Measurements from ENCODE around the gene MTURN. TPM values are rescaled to one million over a fixed set of nuclear protein-coding genes. Genes with fewer than 3 reads are reported as not detected.
A peak's percentile ranks its signal among the peaks of the same experiment; 100 is the strongest.

MTURN gene
- polyA plus RNA-seq, 3 donors = 5.9 to 7.9 (median 7.5) TPM

DNA sequence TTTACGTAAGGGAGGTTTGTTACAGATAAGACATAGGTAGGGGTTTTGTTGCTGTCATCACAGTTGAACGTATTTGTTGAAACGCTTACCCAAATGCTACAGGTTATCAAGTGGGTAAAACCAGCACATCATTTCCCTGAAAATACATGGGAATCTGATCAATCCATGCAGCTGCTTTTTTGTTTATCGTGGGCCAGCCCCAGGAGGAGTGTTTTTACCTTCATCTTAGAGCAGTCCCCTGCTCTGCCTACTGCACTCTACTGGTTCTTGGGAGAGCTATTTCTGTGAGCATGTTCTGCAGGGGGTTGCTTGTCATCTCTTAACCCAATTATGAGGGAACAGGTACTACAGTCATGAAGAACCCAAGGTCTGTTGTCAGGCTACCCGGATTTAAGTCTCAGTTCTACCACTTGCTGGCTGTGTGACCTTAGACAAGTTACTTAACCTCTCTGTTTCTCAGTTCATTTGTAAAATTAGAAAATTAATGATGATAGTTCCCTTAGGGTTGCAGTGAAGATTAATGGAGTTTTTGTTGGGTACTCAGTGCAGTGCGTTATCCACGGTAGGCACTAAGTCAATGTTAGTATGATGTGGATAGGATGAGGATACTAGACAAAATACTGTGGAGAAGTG, 15.0 kb downstream of the MTURN start:
- Mint-ChIP-seq H3K9me3 (no peaks in the 10 kb centered on the region), H3K27me3 (ENCODE audit: low read depth in 3 of 3) (no peaks in the 10 kb centered on the region), H3K4me3 (no peak overlapping the region), H3K27ac (no peak overlapping the region), H3K4me1 (peaks cover 7% of the 10 kb centered on the region), H3K36me3 (peaks cover 4 to 8% of the 10 kb centered on the region in 2 donors)
- Histone ChIP-seq H2AFZ (ENCODE audit: insufficient read depth, low read depth, low read length, poor library complexity, severe bottlenecking) (peak overlapping the region; percentile 63), H3K36me3 (replicated peaks in 1 of 2; ENCODE audit: control insufficient read depth in 1 of 2, insufficient read depth in 2 of 2, low read length in 2 of 2) (no peaks in the 10 kb centered on the region), H3K27me3 (ENCODE audit: control insufficient read depth in 2 of 2, insufficient read depth in 2 of 2, low read length in 2 of 2) (no peaks in the 10 kb centered on the region), H3K4me2 (replicated peaks; ENCODE audit: extremely low read depth, low read length, poor library complexity, severe bottlenecking) (no peak overlapping the region), H3K79me2 (ENCODE audit: insufficient read depth, low read length) (no peaks in the 10 kb centered on the region), H4K20me1 (ENCODE audit: insufficient read depth, low read length) (no peaks in the 10 kb centered on the region), H3K4me1 (ENCODE audit: control insufficient read depth in 1 of 2, insufficient read depth in 2 of 2, low read length in 2 of 2) (peaks cover 12% of the 10 kb centered on the region in 2 donors), H3K27ac (ENCODE audit: low read depth in 1 of 2, low read length in 2 of 2) (no peak overlapping the region), H3K4me3 (replicated peaks in 1 of 3; ENCODE audit: low read depth in 2 of 3, low read length in 3 of 3) (no peak overlapping the region), H3K9me3 (replicated peaks in 1 of 2; ENCODE audit: control insufficient read depth in 1 of 2, insufficient read depth in 1 of 2, low read length in 2 of 2) (no peaks in the 10 kb centered on the region), H3K9ac (ENCODE audit: insufficient read depth, low read length, poor library complexity, severe bottlenecking) (no peak overlapping the region)
- 96% methylated on average over 5 of the region's 7 CpGs for WGBS (ENCODE audit: insufficient coverage)
- TF ChIP-seq, protein P1, sequence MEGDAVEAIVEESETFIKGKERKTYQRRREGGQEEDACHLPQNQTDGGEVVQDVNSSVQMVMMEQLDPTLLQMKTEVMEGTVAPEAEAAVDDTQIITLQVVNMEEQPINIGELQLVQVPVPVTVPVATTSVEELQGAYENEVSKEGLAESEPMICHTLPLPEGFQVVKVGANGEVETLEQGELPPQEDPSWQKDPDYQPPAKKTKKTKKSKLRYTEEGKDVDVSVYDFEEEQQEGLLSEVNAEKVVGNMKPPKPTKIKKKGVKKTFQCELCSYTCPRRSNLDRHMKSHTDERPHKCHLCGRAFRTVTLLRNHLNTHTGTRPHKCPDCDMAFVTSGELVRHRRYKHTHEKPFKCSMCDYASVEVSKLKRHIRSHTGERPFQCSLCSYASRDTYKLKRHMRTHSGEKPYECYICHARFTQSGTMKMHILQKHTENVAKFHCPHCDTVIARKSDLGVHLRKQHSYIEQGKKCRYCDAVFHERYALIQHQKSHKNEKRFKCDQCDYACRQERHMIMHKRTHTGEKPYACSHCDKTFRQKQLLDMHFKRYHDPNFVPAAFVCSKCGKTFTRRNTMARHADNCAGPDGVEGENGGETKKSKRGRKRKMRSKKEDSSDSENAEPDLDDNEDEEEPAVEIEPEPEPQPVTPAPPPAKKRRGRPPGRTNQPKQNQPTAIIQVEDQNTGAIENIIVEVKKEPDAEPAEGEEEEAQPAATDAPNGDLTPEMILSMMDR (IDR thresholded peaks at IDR 0.05) = no peak
- intact Hi-C loops (cut with micrococcal nuclease) = no loop called here
- no peak for DNase-seq

DNA sequence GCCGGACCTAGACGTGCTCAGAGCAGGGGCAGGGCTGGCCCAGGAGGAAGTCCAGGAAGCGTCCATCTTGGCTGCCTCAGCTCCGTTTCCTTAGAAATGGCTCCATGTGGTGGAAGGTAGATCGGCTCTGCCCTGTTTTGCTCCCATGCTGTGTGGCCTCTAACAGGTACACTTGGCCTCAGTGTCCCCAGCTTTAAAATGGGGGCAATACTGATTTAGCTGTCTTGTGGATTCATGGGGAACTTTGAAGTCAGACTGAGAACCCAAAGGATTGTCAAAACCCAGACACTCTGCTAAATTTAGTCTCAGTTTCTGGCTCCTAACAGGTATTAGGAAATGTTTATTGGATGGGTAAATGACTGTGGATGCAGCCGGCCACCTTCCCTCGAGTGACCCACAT, 15.9 kb downstream of the MTURN start:
- Histone ChIP-seq H3K27me3 (ENCODE audit: control insufficient read depth in 2 of 2, insufficient read depth in 2 of 2, low read length in 2 of 2) (no peaks in the 10 kb centered on the region), H3K9me3 (replicated peaks in 1 of 2; ENCODE audit: control insufficient read depth in 1 of 2, insufficient read depth in 1 of 2, low read length in 2 of 2) (no peaks in the 10 kb centered on the region), H3K4me1 (ENCODE audit: control insufficient read depth in 1 of 2, insufficient read depth in 2 of 2, low read length in 2 of 2) (peaks cover 12% of the 10 kb centered on the region in 2 donors), H4K20me1 (ENCODE audit: insufficient read depth, low read length) (no peaks in the 10 kb centered on the region), H3K4me3 (replicated peaks in 1 of 3; ENCODE audit: low read depth in 2 of 3, low read length in 3 of 3) (no peak overlapping the region), H3K9ac (ENCODE audit: insufficient read depth, low read length, poor library complexity, severe bottlenecking) (no peak overlapping the region), H3K27ac (ENCODE audit: low read depth in 1 of 2, low read length in 2 of 2) (no peak overlapping the region), H2AFZ (ENCODE audit: insufficient read depth, low read depth, low read length, poor library complexity, severe bottlenecking) (no peak overlapping the region), H3K4me2 (replicated peaks; ENCODE audit: extremely low read depth, low read length, poor library complexity, severe bottlenecking) (no peak overlapping the region), H3K79me2 (ENCODE audit: insufficient read depth, low read length) (no peaks in the 10 kb centered on the region), H3K36me3 (replicated peaks in 1 of 2; ENCODE audit: control insufficient read depth in 1 of 2, insufficient read depth in 2 of 2, low read length in 2 of 2) (no peaks in the 10 kb centered on the region)
- Mint-ChIP-seq H3K9me3 (no peaks in the 10 kb centered on the region), H3K36me3 (peaks cover 4 to 8% of the 10 kb centered on the region in 2 donors), H3K4me1 (peaks cover 12% of the 10 kb centered on the region), H3K27me3 (ENCODE audit: low read depth in 3 of 3) (no peaks in the 10 kb centered on the region), H3K4me3 (no peak overlapping the region), H3K27ac (no peak overlapping the region)
- TF ChIP-seq, protein P1 (IDR thresholded peaks at IDR 0.05) = no peak
- 95% methylated on average over 4 of the region's 7 CpGs for WGBS (ENCODE audit: insufficient coverage)
- intact Hi-C loops (cut with micrococcal nuclease) = no loop called here
- no peak for DNase-seq

Measured in CD14-positive monocyte (primary cell).